RPMI7951 (cell line): ENCODE results near the gene METTL25B. TPM values are rescaled to one million over a fixed set of nuclear protein-coding genes. Genes with fewer than 3 reads are reported as not detected.
A peak's percentile ranks its signal among the peaks of the same experiment; 100 is the strongest.

Experiments used
- DNase-seq: peaks from one replicate; pipeline ENCODE4 v3.0.0-alpha.2; 2012; ENCODE audit warnings: low read depth
- total RNA-seq: library from RNA; depleted of rRNA; stranded (reverse); fragments of >200 nt; shearing (Covaris generic); gene quantifications from 2 replicates; pipeline ENCODE4 v1.2.3, GENCODE V29; 2014

The METTL25B gene
- total RNA-seq, 1 experiment from 2014 or later = 6.4 TPM

GRCh38 chr1:156700736-156701531 lies 27.3 kb upstream of the METTL25B start:
- no peak for DNase-seq

- DNase-seq = no peak
These were observed 24.9 kb upstream of the METTL25B start for GRCh38 chr1:156703336-156703735.

GRCh38 chr1:156703741-156704140 lies 24.5 kb upstream of the METTL25B start:
- DNase-seq = no peak

- no peak for DNase-seq
These were observed 24.0 kb upstream of the METTL25B start for GRCh38 chr1:156704166-156704711.

- DNase-seq = peak; percentile 78
These were observed 23.3 kb upstream of the METTL25B start for GRCh38 chr1:156704930-156705320.

- DNase-seq = peak; percentile 44
These were observed 22.9 kb upstream of the METTL25B start, which contains the start of gene CRABP2 for GRCh38 chr1:156705321-156705917. TSS of gene CRABP2 (minus strand) at chr1:156705583. CDS start at chr1:156705446, 137 bp downstream.

GRCh38 chr1:156705918-156706656 lies 22.2 kb upstream of the METTL25B start:
- DNase-seq = peak; percentile 63

GRCh38 chr1:156706657-156707416 lies 21.4 kb upstream of the METTL25B start:
- DNase-seq = peak; percentile 87

GRCh38 chr1:156707417-156708217 lies 20.7 kb upstream of the METTL25B start:
- DNase-seq = peak; percentile 75

GRCh38 chr1:156708218-156708661 lies 20.0 kb upstream of the METTL25B start:
- DNase-seq = no peak

GRCh38 chr1:156709031-156709430 lies 19.2 kb upstream of the METTL25B start:
- no peak for DNase-seq

GRCh38 chr1:156709757-156710489 lies 18.3 kb upstream of the METTL25B start:
- peak; percentile 86 for DNase-seq

- peak; percentile 75 for DNase-seq
These were observed 17.1 kb upstream of the METTL25B start for GRCh38 chr1:156711011-156711817.

GRCh38 chr1:156712626-156713025 lies 15.6 kb upstream of the METTL25B start:
- DNase-seq = peak; percentile 87

GRCh38 chr1:156714830-156715229 lies 13.4 kb upstream of the METTL25B start:
- no peak for DNase-seq

- DNase-seq = no peak
These were observed 10.9 kb upstream of the METTL25B start for GRCh38 chr1:156717351-156717750.

- DNase-seq = no peak
These were observed 7.1 kb upstream of the METTL25B start for GRCh38 chr1:156721131-156721530.

- no peak for DNase-seq
These were observed 6.7 kb upstream of the METTL25B start for GRCh38 chr1:156721535-156721934.
